Ectodermal cell (in vitro differentiated cells): ENCODE data around the gene SUPT20HL2. TPM values are rescaled to one million over a fixed set of nuclear protein-coding genes. Genes with fewer than 3 reads are reported as not detected.
"Not testable (repeated sequence)": the region's sequence is repeated elsewhere in the genome, so short reads cannot be mapped to it uniquely, and the experiment has no call there.

Experiments
- H3K27ac ChIP-seq: 2 replicates; pipeline ENCODE4 v1.7.0; 2013; ENCODE audit warnings: mild to moderate bottlenecking, low read depth, low read length; ENCODE audit not compliant: insufficient read depth, poor library complexity, severe bottlenecking
- H3K27me3 ChIP-seq: 2 replicates; pipeline ENCODE4 v1.7.0; 2013; ENCODE audit warnings: mild to moderate bottlenecking, low read length; ENCODE audit not compliant: insufficient read depth, control insufficient read depth, poor library complexity, severe bottlenecking
- H3K36me3 ChIP-seq: one replicate; pipeline ENCODE4 v1.7.0; 2013; ENCODE audit warnings: low read length; ENCODE audit not compliant: control insufficient read depth, insufficient read depth
- H3K4me1 ChIP-seq: one replicate; pipeline ENCODE4 v1.7.0; 2013; ENCODE audit warnings: low read length; ENCODE audit not compliant: control insufficient read depth, insufficient read depth
- H3K4me3 ChIP-seq: 2 replicates; pipeline ENCODE4 v1.7.0; 2013; ENCODE audit warnings: low read depth, low read length, control low read depth; ENCODE audit not compliant: insufficient read depth
- H3K9me3 ChIP-seq: 2 replicates; pipeline ENCODE4 v1.7.0; 2013; ENCODE audit warnings: mild to moderate bottlenecking, low read length, moderate library complexity; ENCODE audit not compliant: control insufficient read depth
- WGBS, 2 experiments: methylation state at CpG; one replicate each; pipeline ENCODE4 v1.1.7; 2013; ENCODE audit warnings: missing lambda C conversion rate in 2 of 2; 5-methylcytosine and 5-hydroxymethylcytosine counted together
- polyA plus RNA-seq, 4 experiments: library from polyadenylated mRNA; stranded (reverse); fragments of 50-300 nt; gene quantifications; one replicate each; pipeline ENCODE4 v1.2.3, GENCODE V29; 2013

The SUPT20HL2 gene
- polyA plus RNA-seq (2013, experiment 1 of 4) = not detected
- polyA plus RNA-seq (2013, experiment 2 of 4) = not detected
- not detected for polyA plus RNA-seq (2013, experiment 3 of 4)
- not detected for polyA plus RNA-seq (2013, experiment 4 of 4)

DNA sequence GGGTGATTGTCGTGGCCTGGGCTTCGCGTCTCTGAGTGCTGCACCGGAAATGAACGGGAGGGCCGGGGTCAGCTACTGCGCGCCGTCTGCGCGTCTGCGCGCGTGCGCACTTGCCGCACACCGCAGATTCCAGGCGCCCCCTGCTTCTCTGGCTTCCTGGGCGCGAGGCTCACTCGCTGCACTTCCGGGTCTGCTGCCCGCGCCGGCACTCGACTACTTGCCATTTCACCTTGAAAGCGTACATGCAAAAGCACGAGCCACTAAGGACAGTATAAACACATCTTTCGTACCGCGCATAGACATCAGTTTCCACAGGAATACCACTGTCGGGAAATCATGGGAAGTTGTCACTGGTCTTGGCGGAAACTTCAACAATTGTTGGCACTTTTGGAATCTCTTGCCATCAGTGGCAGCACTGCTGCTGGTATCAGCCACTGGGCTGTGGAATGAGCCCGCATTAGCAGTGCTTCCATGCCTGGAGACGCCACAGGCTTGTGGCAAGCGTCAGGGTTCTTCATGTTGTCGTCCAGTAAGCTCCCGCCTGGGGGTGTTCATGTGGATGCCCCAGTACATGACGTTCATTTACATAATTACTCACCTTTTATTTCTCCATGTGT, at the start of gene SUPT20HL2:
Gene SUPT20HL2 (minus strand): TSS at position 51 of the 617 bp plus-strand sequence. CDS start 754 bp downstream, outside the sequence.
- Histone ChIP-seq H3K27ac (no peak within 1 kb of the TSS), H3K4me1 (no peaks in the 10 kb centered on the region), H3K27me3 (no peaks in the 10 kb centered on the region), H3K9me3 (no peaks in the 10 kb centered on the region), H3K36me3 (no peaks in the 10 kb centered on the region), H3K4me3 (no peak within 1 kb of the TSS)
- WGBS, 2 experiments = 95 to 97% methylated on average over 38 to 39 of the region's 39 CpGs

DNA sequence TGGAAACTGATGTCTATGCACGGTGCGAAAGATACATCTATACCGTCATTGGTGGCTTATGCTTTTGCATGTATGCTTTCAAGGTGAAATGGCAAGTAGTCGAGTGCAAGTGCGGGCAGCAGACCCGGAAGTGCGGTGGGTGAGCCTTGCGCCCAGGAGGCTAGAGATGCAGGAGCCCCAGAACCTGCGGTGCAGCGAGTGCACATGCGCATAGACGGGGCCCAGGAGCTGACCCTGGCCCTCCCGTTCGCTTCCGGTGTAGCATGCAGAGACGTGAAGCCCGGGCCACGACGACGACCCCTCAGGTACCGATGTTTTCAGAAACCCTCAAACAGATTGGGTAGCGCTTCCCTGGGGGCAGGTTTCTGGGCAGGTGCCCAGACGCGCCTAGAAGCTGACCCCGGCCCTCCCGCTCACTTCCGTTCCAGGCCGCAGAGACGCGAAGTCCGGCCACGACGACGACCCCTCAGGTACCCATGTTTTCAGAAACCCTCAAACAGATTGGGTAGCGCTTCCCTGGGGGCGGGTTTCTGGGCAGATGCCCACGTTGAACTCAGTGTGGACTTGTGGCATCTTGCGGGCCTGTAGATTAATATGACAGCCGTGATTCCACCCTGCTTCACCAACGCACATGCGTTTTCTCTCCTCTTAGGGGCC, 48.3 kb upstream of the SUPT20HL2 start:
- not testable (repeated sequence) for H3K27me3 ChIP-seq, H3K4me3 ChIP-seq, H3K9me3 ChIP-seq, H3K36me3 ChIP-seq, H3K4me1 ChIP-seq, H3K27ac ChIP-seq
- 95% methylated on average over 30 to 33 of the region's 41 CpGs for WGBS, 2 experiments

DNA sequence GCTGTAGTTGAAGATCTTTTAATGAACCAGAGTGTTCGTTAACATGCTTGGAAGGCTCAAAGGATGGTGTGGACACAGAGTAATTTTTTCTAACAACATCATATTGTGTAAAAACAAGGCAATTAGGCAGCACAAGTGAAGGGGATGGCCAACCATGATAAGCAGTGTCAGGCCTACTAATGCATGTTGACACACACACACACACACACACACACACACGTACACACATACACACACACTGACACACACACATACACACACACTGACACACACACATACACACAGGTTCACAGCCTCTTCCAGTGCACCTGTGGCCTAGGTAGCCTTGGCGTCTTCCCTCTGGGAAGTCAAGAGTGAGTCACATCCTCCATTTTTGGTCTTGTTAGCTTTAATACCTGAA, 46.4 kb upstream of the SUPT20HL2 start, which contains the start of gene SUPT20HL1:
Gene SUPT20HL1 (plus strand): TSS at position 368 of the 400 bp plus-strand sequence. CDS start 2,122 bp downstream, outside the sequence.
- Histone ChIP-seq H3K27me3 (no peaks in the 10 kb centered on the region), H3K4me3 (no peak within 1 kb of the TSS), H3K27ac (no peak within 1 kb of the TSS), H3K4me1 (no peaks in the 10 kb centered on the region), H3K9me3 (no peaks in the 10 kb centered on the region), H3K36me3 (no peaks in the 10 kb centered on the region)
- whole genome bisulfite sequencing, 2 experiments = 83 to 91% methylated on average over 2 to 3 of the region's 3 CpGs

DNA sequence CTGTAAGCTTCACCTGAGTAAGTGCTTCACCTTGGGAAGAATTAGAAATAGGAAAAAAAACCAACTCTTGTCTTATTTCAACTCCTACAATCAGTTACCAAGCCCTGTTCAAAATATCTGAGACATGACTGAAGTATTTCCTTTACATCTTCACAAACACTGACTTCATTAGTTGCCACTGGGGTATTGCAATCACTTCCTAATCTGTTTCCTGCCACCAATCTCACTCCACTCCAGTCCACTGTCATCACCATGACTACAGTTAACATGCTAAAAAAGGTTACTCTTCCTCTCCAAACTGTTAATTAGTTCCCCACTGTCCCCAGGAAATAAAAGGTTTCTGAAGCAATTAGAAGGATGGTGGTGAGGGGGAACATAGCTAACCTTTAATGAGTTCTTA, 43.2 kb upstream of the SUPT20HL2 start:
- Histone ChIP-seq H3K27ac (no peak overlapping the region), H3K4me3 (no peak overlapping the region), H3K4me1 (no peaks in the 10 kb centered on the region), H3K27me3 (no peaks in the 10 kb centered on the region), H3K36me3 (no peaks in the 10 kb centered on the region), H3K9me3 (no peaks in the 10 kb centered on the region)

DNA sequence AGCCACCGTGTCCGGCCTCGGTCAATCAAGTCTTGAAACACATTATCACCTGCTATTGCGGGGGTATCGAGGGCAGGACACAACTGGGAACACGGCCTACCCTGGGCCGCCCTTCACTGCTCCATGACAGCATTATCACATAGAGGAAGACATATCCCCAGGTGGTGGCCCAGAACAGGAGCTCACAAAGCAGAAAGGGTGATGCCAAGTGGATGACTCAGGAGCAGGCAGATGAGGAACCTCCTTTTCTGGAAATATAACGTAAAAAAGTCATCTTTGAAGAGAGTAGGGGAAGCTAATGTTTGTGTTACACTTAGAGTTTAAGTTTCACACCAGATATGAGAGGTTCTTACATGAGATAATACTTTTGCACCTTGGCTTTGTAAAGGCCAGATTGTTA, 41.2 kb upstream of the SUPT20HL2 start:
- H3K4me3 ChIP-seq = no peak overlapping the region
- 93 to 94% methylated on average over 8 of the region's 8 CpGs for WGBS, 2 experiments

DNA sequence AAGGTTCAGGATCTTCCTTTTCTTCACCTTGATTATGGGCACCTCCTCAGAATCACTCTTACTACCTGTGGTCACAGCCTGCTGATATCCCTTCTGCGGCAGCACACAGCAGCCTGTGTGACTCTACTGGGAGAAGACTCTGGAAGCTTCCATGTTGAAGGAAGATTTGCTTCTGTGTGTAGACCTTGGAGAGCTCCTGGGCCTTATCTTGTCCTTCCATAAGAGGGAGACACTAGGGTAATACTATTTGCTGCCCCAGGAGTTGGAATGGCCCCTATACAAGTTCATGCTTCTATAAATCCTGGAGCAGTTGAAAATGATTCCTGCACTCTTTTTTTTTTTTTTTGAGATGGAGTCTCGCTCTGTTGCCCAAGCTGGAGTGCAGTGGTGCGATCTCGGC, 36.3 kb upstream of the SUPT20HL2 start:
- no peaks in the 10 kb centered on the region for H3K27me3 ChIP-seq
- no peak overlapping the region for H3K27ac ChIP-seq
- WGBS, 2 experiments = 86 to 92% methylated on average over 4 of the region's 4 CpGs
- no peaks in the 10 kb centered on the region for H3K36me3 ChIP-seq
- H3K4me1 ChIP-seq = no peaks in the 10 kb centered on the region
- no peaks in the 10 kb centered on the region for H3K9me3 ChIP-seq
- no peak overlapping the region for H3K4me3 ChIP-seq

More for the DNA sequence above, 41.2 kb upstream of the SUPT20HL2 start:
- Histone ChIP-seq H3K36me3 (no peaks in the 10 kb centered on the region), H3K27ac (no peak overlapping the region), H3K27me3 (no peaks in the 10 kb centered on the region), H3K9me3 (no peaks in the 10 kb centered on the region), H3K4me1 (no peaks in the 10 kb centered on the region)

DNA sequence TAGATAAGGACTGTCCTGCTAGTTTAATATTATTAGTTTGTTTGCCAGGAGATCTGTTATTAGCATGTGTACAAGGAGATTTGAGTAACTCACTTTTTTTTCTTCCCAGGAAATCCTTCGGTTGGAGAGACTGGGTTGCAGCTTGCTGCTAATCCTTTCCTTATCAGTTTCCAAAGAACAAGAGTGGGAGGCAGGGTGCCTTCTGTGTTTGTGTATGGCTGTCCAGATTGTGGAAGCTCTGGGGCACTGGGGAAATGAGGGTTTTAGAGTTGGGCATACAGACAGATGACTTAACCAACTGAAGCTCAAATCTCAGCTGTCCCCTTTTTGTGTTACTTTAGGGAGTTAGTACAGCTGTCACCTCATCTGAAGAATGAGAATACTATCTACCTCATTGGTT, 34.0 kb upstream of the SUPT20HL2 start:
- WGBS, 2 experiments = 25 to 43% methylated on average over 1 of the region's 1 CpG
- H3K36me3 ChIP-seq = no peaks in the 10 kb centered on the region
- no peak overlapping the region for H3K27ac ChIP-seq
- no peaks in the 10 kb centered on the region for H3K4me1 ChIP-seq
- H3K27me3 ChIP-seq = no peaks in the 10 kb centered on the region
- H3K9me3 ChIP-seq = no peaks in the 10 kb centered on the region
- H3K4me3 ChIP-seq = no peak overlapping the region

DNA sequence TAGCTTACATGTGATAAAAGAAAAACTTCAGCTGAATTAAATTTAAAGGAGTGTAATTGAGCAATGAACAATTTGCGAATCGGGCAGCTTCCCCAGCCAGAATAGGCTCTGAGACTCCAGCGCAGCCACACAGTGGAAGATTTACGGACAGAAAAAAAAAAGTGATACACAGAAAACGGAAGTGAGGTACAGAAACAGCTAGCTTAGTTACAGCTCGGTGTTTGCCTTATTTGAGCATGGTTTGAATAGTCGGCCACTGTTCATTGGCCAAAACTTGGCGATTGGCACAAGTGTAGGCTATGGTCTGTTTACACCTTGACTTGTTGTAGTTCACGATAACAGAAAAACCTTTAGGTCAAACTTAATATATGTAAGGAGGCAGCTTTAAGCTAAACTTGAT, 29.9 kb upstream of the SUPT20HL2 start:
- 95 to 98% methylated on average over 8 to 9 of the region's 9 CpGs for WGBS, 2 experiments
- Histone ChIP-seq H3K4me3 (no peak overlapping the region), H3K36me3 (no peaks in the 10 kb centered on the region), H3K27ac (no peak overlapping the region), H3K9me3 (no peaks in the 10 kb centered on the region), H3K4me1 (no peaks in the 10 kb centered on the region), H3K27me3 (no peaks in the 10 kb centered on the region)

DNA sequence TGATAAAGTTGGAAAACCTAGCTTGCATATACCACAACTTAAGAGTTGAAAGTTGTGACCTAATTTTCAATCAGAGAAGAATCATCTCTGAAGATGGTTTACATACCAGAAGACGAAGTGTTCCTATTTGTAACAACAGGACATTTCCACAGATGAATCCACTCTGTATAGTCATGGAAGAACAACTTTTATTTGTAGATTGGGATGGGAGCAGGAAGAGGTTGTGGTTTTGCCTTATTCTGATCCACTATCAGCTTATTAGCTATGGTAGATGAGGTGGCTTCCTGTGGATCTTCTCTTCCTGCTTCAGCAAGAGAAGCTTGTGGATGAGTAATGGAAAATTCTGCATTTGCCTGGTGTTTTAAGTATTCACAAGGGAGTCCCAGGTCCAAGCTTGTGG, 27.9 kb upstream of the SUPT20HL2 start:
- WGBS, 2 experiments = 83 to 100% methylated on average over 1 of the region's 1 CpG
- Histone ChIP-seq H3K27ac (no peak overlapping the region), H3K9me3 (no peaks in the 10 kb centered on the region), H3K27me3 (no peaks in the 10 kb centered on the region), H3K4me1 (no peaks in the 10 kb centered on the region), H3K36me3 (no peaks in the 10 kb centered on the region), H3K4me3 (no peak overlapping the region)

DNA sequence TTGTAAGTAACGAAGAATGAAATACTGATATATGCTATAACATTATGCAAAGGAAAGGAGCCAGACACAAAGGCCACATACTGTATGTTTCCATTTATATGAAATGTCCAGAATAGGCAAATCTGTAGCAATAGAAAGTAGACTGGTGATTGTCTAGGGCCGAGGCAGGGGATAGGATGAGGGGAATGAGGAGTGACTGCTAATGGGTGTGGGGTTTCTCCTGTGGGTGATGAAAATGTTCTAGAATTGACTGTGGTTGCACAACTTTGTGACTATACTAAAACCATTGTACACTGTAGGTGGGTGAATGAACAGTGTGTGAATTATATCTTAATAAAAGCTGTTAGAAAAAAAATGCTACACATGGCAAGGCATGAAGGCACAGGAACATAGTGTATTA, 26.6 kb upstream of the SUPT20HL2 start:
- Histone ChIP-seq H3K27ac (no peak overlapping the region), H3K4me3 (no peak overlapping the region), H3K9me3 (no peaks in the 10 kb centered on the region), H3K27me3 (no peaks in the 10 kb centered on the region), H3K4me1 (no peaks in the 10 kb centered on the region), H3K36me3 (no peaks in the 10 kb centered on the region)
- WGBS, 2 experiments = 100% methylated on average over 1 of the region's 2 CpGs
